K562 (cell line): ENCODE results near the gene EOMES.

Experiments
- CTCF ChIP-seq, 3 experiments: IDR thresholded peaks in 2 of 3; conservative IDR thresholded peaks in 1 of 3; 2 replicates each; pipeline ENCODE4 v1.5.1; 2011 to 2012; ENCODE audit warnings: low read length in 3 of 3, mild to moderate bottlenecking in 3 of 3, control low read depth in 2 of 3, improper control_type of control experiment in 1 of 3, inconsistent platforms in 1 of 3, low read depth in 1 of 3, mixed read lengths in 1 of 3, moderate library complexity in 1 of 3; ENCODE audit not compliant: insufficient read depth in 2 of 3
- NFATC3 ChIP-seq: fragments of 450-650 bp; IDR thresholded peaks from 2 replicates; pipeline ENCODE4 v1.6.1; 2017; ENCODE audit warnings: mild to moderate bottlenecking
- TAF1 ChIP-seq: IDR thresholded peaks from 2 replicates; pipeline ENCODE4 v1.6.1; 2011; ENCODE audit warnings: mild to moderate bottlenecking, low read length, moderate library complexity; ENCODE audit not compliant: insufficient read depth, control insufficient read depth, severe bottlenecking; ENCODE audit errors: extremely low read depth
- ZKSCAN8 ChIP-seq: fragments of 200-800 bp; sonication (Bioruptor generic); IDR thresholded peaks from 2 replicates; pipeline ENCODE4 v1.6.1; 2016; ENCODE audit warnings: missing genetic modification characterization, missing compliant biosample characterization

DNA sequence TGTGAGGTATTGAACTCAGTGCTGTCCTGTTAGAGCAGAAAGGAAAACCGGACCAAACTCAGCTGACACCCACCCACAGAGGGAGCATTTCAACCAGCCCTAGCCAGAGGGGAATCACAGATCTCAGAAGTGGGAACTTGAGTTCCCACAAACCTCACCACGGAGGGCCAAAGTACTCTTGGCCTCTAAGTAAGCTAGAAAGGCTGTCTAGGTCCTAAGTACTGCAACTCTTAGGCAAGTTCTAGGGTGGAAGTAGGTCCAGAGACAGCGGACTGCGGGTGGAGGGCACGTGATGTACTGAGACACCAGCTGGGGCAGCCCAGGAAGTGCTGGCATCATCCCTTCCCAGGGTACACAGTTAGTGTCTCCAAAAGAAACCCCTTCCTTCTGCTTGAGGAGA lies 34.1 kb downstream of the EOMES start:
- no peak for TF ChIP-seq CTCF (IDR thresholded peaks at IDR 0.05 in 2 of 3, conservative IDR thresholded peaks at IDR 0.05 in 1 of 3; ENCODE audit: insufficient read depth in 2 of 3, low read depth in 1 of 3, low read length in 3 of 3)
- TF ChIP-seq ZKSCAN8 (CRISPR knock-in tag), result no peak
- TF ChIP-seq NFATC3, result no peak
- TF ChIP-seq TAF1, result no peak
